ENCODE measurements around the gene UNC13A.
A peak's percentile ranks its signal among the peaks of the same experiment; 100 is the strongest.
"Not testable (repeated sequence)": the region's sequence is repeated elsewhere in the genome, so short reads cannot be mapped to it uniquely, and the experiment has no call there.

UNC13A gene

GRCh38 chr19:17604372-17605025, 83.7 kb downstream of the UNC13A start:
- no peak for DNase-seq (ENCODE audit: low read depth in 2 of 2)

- no peak for DNase-seq (ENCODE audit: low read depth in 2 of 2)
These were observed 85.2 kb downstream of the UNC13A start for GRCh38 chr19:17602872-17603510.

GRCh38 chr19:17602217-17602616, 85.9 kb downstream of the UNC13A start:
- no peak for DNase-seq (ENCODE audit: low read depth in 2 of 2)

GRCh38 chr19:17601683-17602082, 86.5 kb downstream of the UNC13A start:
- no peak for DNase-seq (ENCODE audit: low read depth in 2 of 2)

- DNase-seq (ENCODE audit: low read depth in 2 of 2) = no peak
These were observed 88.4 kb downstream of the UNC13A start for GRCh38 chr19:17599780-17600179.

GRCh38 chr19:17598953-17599352, 89.2 kb downstream of the UNC13A start:
- no peak for DNase-seq (ENCODE audit: low read depth in 2 of 2)

- not testable (repeated sequence) for DNase-seq (ENCODE audit: low read depth in 2 of 2)
These were observed 90.1 kb downstream of the UNC13A start for GRCh38 chr19:17598063-17598462.

GRCh38 chr19:17594296-17594695, 93.9 kb downstream of the UNC13A start:
- DNase-seq (ENCODE audit: low read depth in 2 of 2) = not testable (repeated sequence)

- no peak for DNase-seq (ENCODE audit: low read depth in 2 of 2)
These were observed 97.3 kb downstream of the UNC13A start for GRCh38 chr19:17590866-17591265.

- DNase-seq (ENCODE audit: low read depth in 2 of 2) = not testable (repeated sequence)
These were observed 102.8 kb downstream of the UNC13A start for GRCh38 chr19:17585395-17585794.

GRCh38 chr19:17584132-17584531, 104.0 kb downstream of the UNC13A start:
- DNase-seq (ENCODE audit: low read depth in 2 of 2) = no peak

- no peak for DNase-seq (ENCODE audit: low read depth in 2 of 2)
These were observed 105.5 kb downstream of the UNC13A start for GRCh38 chr19:17582613-17583012.

- DNase-seq (ENCODE audit: low read depth in 2 of 2) = no peak
These were observed 106.8 kb downstream of the UNC13A start for GRCh38 chr19:17581211-17581874.

GRCh38 chr19:17580470-17581144, 107.5 kb downstream of the UNC13A start:
- no peak for DNase-seq (ENCODE audit: low read depth in 2 of 2)

- peak in 1 of 2 experiments; percentile 24 for DNase-seq (ENCODE audit: low read depth in 2 of 2)
These were observed 108.4 kb downstream of the UNC13A start for GRCh38 chr19:17579661-17580244.

GRCh38 chr19:17577457-17578097, 110.6 kb downstream of the UNC13A start:
- DNase-seq (ENCODE audit: low read depth in 2 of 2) = no peak

- DNase-seq (ENCODE audit: low read depth in 2 of 2) = peak in 1 of 2 experiments; percentile 45
These were observed 111.2 kb downstream of the UNC13A start for GRCh38 chr19:17576758-17577456.

GRCh38 chr19:17575871-17576757, 112.0 kb downstream of the UNC13A start:
- no peak for DNase-seq (ENCODE audit: low read depth in 2 of 2)

GRCh38 chr19:17572638-17573037, 115.5 kb downstream of the UNC13A start:
- DNase-seq (ENCODE audit: low read depth in 2 of 2) = no peak

- DNase-seq (ENCODE audit: low read depth in 2 of 2) = no peak
These were observed 117.4 kb downstream of the UNC13A start for GRCh38 chr19:17570791-17571190.

Measured in stimulated activated CD4-positive, alpha-beta T cell treated with anti-CD3 and anti-CD28 coated beads, Interleukin-12 subunit alpha, Interleukin-12 subunit beta, amount 100 ng/mL, for 24 hours (primary cell).